Activated CD8-positive, alpha-beta memory T cell treated with anti-CD3 and anti-CD28 coated beads, Interleukin-2, amount 50 U/mL, for 4 hours (primary cell): ENCODE measurements around the gene PER2.
"Not testable (repeated sequence)": the region's sequence is repeated elsewhere in the genome, so short reads cannot be mapped to it uniquely, and the experiment has no call there.

ENCODE experiments used
- DNase-seq: peaks from one replicate; pipeline ENCODE4 v3.0.0-alpha.2; 2020

Gene PER2

DNA sequence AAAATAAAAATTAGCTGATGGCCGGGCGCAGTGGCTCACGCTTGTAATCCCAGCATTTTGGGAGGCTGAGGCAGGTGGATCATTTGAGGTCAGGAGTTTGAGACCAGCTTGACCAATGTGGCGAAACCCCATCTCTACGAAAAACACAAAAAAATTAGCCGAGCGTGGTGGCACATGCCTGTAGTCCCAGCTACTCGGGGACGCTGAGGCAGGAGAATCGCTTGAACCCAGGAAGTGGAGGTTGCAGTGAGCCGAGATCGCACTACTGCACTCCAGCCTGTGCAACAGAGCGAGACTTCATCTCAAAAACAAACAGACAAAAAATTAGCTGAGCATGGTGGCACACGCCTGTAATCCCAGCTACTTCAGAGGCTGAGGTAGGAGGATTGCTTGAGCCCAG lies 22.3 kb upstream of the PER2 start:
- DNase-seq, result not testable (repeated sequence)

DNA sequence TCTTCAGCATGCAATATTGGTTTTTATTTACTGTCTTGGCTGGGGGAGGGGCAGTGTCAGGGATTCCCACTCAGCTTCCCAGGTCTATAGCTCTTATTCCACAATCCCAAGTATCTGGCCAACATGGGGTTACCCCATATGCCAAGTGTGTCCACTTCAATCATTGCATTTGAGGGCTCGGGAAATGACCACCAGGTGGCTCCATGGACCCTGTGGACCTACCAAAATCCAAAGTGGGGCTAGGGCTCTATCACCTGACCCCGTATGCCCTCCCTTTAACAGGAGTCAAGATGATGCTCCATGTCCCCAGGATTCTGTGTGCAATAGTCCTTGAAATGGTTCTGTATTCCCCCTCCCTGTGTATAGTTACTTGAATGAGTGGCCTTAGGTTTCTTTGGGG lies 19.8 kb upstream of the PER2 start:
- no peak for DNase-seq

DNA sequence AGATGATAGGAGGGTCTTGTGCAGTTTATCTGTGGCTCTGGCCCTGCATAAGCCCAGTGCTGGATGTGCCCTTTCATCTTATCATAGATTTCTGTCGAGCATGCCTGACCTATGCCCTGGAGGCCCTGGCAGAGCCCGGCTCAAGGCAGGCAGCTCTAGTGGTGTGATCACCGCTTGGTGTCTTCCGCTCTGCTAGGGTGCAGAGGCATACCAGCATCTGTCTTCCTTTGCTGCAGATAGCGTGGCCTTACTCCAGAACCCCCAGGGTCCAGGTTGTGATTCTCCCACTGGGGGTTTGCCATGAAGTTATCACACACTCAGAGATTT lies 18.2 kb upstream of the PER2 start:
- no peak for DNase-seq

DNA sequence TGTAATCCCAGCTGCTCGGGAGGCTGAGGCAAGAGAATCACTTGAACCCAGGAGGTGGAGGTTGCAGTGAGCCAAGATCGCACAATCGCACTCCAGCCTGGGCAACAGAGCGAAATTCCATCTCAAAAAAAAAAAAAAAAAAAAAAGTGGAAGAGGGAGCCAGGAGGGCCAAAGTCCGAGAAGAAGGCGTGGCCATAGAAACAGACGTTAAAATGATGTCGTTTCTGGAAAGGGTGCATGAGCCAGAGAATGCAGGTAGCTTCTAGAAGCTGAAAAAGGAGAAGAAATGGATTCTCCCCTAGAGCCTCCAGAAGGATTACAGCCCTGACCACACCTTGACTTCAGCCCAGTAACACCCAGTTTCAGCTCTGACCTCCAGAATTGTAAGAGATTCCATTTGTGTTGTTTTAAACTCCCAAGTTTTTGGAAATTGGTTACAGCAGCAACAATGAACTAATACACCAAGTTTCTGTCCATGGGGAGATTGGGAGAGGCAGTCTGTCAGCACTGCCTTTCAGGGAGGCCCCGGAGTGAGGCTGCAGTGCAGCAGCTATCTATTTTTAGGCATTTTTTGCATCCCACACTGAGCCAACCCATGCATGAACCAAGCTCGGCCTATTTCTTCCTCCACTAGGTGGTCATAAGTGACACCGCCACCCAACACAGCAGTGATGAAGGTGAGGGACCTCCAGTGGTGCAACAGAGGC lies 17.7 kb upstream of the PER2 start:
- no peak for DNase-seq

DNA sequence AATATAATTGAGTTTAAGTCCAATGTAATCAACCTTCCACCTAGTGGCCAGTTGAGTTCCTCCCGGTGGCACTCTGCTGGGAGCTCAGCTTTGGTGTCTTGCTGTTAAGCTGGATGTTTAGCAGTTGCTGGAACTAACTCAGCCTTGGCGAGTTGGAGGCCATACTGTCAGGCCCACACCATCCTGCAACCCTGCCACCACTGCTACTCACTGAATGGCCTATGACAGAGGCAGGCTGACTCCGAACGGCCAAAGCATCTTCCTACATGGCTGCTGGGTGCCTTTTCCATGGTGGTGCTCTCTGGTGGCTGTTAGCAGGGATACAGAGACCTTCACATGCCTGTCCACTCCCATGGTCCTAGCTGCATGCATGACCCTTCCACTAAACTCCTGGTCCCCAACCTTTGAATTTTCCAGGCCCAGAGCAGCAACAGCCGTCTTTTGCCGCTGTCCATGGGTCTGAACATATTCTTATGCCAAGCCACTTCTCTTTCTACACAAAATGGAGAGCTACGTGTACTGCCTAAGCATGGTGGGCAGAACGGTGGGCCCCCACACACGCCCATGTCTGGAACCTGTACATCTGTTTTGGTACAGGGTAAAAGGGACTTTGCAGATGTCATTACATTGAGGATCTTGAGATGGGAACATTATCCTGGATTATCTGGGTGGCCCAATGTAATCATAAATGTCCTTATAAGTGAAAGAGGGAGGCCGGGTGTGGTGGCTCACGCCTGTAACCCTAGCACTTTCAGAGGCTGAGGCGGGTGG lies 16.9 kb upstream of the PER2 start:
- no peak for DNase-seq

DNA sequence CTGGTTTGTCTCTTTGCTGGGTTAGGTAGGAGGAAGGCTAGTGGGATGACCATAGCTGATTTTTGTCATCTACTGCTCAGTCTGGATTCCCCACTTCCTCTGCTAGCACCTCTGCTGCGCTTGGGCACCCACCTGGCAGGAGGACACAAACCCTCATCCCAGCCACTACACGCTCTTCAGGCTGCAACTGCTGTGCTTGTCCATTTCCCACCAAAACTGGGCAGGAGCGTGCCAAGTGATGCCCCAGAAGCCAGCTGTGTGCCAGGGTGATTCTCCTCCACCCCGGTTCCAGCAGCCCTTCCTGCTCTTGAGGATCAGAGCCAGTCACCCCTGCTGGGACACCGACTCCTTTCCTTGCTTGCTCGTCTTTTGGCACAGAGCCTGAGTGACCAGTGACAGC lies 15.7 kb upstream of the PER2 start:
- DNase-seq, result no peak

DNA sequence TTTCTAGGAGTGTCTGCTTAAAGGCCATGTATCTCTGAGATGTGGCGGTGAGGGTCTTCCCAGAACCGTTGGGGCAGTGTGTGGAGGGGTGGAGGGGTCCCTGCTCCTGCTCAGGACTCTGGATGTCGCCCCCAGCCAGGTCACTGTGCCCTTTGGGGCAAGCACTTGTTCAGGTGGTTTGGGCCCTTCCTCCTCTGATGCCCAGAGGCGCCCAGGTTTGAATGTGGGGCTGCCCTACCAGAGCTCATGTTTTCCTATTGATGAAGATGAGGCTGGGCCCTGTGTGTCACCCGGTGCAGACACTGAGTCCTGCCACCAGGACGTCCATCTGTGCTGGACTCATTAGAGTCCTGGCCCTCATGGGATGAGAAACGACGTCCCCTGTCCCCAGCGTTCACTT lies 14.3 kb upstream of the PER2 start:
- DNase-seq, result no peak

DNA sequence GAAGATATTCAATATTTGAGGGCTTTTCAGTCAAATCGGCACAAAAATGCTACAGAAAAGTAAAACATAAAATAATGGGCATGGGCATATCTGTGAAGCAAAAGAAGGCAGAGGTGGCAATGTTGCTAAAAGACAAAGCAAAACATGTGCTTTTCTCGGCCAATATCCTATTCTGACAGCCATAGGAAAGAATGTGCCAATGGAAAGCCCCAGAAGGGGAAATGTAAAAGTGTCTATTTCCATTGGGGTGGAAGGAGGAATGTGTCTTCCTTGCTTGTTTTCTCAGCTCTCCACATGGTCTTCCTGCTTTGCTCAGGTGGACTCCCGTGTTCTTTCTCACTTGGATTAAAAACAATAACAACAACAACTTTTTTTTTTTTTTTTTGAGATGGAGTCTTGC lies 13.7 kb upstream of the PER2 start:
- no peak for DNase-seq

DNA sequence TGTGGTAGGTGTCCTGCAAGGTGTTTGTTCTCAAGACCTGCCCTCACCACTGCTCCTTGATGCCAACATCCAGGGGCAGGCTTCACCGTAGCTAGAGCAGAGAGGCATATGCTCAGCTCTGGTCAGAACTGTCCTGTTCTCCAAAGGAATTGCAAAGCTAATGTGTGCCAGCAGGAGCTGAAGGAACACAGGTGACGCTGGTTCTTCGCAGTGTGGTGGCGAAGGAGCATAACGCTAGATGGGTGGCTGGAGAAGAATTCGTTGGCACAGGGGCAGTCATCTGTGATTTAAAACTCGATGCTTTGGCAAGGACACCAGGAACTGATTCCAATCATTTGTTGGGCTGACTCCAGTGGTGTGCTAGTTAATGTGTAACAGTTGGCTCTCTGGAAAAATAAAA lies 11.4 kb upstream of the PER2 start:
- no peak for DNase-seq

DNA sequence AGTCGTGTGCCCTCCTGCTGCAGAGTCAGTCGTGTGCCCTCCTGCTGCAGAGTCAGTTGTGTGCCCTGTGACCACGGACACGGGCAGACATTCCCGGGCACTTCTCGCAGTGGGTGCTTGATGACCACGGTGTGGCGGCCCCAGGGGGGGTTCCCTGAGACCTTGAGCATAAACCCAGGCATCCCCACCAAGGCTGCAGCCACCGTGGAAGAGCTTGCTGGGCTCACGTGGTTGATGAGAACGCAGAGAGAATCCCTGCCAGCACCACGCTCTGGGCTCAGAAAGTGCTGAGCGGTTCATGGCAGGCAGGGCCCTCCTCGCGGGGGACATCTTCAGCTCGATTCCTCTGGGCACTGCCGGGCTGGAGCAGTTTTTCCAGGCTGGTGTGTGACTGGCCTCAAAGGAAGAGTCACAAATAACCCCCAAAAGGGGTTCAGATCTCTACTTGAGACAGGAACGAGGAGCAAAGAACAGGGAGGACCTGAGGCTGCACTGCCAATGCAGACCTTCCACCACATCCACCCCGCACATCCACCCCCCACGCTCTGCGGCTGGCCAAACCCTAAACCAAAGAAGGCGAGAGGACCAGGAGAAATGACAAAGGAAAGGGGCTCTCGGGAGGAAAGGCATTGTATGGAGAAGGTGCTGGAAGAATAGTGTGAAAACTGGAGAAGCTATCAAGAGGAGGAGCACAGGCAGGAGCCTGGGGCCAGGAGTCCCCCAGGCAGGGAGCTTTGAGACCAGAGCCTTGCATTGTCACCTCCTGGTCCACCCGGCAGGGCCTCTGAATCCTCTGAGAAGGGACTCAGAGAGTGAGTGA lies 8.4 kb upstream of the PER2 start:
- DNase-seq, result no peak

DNA sequence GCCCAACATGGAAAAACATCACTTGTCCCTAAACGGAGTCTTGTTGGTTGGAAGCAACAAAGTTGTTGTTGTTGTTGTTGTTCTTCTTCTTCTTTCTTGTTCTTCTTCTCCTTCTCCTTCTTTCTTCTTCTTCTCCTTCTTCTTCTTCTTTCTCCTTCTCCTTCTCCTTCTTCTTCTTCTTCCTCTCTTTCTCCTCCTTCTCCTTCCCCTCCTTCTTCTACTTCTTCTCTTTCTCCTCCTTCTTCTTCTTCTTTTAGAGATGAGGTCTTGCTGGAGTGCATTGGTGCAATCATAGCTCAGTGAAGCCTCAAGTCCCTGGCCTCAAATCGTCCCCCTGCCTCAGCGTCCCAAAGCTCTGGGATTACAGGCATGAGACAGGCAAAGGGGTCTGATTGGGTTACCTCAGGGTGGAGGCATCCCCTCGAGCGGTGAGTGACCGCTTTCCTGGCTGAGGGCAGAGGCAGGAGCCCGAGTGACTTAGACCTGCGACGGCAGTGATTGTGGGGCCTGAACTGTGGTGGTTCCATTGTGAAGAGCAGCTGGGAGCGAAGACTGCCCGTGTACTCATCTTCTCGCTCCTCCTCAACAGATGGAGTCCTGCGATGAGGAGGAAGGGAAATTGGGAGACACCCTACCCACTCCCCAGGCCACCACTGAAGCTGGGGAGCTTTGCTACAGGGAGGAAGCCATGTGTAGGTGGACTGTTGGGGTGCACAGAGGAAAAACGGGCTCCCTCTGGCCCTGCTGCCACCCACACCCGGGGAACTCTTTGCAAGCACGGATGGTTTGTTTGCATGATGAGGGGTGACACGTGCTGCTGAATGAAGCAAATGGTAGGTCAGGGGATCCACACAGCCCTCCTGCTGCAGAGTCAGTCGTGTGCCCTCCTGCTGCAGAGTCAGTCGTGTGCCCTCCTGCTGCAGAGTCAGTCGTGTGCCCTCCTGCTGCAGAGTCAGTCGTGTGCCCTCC lies 7.0 kb upstream of the PER2 start:
- no peak for DNase-seq

DNA sequence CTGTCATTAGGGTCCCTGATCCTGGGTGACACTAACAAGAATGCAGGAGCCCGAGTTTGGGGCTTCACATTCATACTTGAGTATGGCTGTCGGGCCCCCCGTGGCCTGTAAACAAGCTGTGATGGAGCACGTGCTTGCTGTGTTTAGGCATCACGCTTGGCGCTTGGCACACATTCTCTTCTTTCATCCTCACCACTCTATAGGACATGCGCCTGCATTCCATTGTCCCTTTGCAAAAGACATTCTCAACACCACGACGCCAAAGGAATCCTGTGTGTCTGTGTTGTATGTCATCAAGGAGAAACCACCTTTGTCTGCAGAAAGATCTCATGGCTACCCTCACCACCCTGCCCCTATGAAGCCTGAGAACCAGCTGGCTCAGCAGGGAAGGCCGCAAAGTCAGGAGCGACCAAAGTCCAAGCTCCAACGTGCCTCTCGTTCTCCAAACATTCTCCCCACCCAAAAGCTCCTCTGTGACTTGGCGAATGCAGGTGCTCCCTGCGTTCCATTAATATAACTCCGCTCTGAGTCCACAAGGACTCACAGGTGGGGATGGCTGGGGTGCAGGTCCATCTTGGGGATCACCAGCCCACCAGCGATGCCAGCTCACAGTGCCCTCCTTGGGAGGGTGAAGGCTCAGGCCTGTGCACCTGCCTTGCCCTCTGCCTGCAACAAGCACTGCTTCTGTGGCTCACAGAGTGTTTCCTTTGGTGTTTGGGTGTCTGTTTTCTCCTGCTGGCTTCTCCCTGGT lies 6.2 kb upstream of the PER2 start:
- no peak for DNase-seq

DNA sequence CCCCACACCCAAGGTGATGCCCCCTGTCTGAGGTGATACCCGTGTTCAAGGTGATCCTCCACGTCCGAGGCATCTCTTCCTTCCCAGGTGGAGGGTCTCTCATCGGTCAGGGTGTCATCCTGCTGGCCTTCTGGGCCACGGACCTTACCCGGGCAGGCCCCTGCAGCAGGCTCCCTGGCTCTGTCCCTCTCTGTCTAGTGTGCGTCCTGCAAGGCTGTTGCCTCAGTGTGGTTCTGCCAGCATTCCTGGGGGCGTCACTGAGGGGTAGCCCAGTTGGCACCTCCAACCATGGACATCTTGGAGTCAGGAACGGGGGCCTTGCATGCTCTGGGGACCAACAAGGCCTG lies 5.6 kb upstream of the PER2 start:
- no peak for DNase-seq

DNA sequence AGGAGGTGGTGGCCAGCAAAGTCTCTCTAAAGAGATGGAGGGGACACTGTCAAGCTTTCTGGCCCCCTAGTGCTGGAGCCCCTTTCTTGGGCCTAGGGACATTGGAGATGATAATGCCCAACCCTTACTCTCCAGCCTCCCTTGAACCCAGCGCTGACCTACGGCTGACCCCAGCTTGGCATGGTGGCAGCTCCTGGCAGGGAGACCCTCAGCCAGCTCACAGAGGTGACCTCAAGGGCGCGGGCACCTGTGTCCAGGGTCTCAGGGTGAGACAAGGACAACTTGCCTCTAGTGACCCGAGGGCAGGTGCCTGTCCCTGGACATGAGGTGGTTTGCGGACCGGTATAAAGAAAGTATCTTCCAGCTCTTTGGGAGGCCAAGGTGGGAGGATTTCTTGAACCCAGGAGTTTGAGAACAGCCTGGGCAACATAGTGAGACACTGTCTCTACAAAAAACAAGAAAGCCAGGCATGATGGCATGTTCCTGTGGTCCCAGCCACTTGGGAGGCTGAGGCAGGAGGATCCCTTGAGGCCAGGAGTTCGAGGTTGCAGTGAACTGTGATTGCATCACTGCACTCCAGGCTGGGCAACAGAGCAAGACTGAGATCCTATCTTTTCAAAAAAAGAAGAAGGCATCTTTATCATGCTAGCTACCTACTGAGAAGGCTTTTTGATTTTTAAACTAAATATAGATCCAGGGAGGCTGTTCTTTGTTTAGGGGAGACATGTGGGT lies 3.3 kb upstream of the PER2 start:
- no peak for DNase-seq

DNA sequence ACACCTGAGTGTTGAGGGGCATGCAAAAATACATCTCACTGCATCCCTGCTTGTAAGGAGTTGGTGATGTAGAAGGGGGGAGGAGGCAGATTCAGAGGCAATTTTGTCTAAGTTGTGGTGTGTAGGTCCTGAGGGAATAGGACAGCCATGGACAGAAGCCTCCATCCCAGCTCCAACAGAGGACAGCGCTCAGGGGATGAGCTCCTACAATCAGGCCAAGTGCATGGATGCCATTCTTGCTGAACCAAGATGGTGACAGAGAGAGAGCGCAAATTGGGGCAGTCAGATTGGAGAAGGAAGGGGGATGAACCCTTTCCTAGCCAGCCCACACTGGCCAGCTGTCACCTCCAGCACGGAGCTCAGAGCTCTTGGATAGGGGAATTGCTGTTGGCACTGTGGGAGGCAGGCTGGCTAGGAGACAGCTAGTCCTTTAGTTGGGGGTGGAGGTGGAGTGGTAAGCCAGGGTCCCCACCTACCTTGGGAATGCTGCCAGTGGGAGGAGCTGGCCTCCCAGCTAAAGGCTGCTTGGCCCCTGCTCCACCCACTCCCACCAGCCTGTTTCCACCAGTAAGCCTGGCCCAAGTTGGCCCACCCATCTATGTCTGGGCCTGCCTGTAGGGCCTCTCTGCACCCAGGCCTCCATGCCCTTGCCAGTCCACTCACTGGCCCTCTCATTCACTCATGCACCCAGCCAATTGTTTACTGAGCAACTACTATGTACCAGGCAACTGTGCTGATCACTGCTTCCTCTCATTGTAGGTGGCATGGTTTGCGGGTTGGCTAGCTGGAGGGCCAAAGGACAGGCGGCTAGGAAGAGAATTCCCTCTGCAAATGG lies 2.5 kb upstream of the PER2 start:
- no peak for DNase-seq

DNA sequence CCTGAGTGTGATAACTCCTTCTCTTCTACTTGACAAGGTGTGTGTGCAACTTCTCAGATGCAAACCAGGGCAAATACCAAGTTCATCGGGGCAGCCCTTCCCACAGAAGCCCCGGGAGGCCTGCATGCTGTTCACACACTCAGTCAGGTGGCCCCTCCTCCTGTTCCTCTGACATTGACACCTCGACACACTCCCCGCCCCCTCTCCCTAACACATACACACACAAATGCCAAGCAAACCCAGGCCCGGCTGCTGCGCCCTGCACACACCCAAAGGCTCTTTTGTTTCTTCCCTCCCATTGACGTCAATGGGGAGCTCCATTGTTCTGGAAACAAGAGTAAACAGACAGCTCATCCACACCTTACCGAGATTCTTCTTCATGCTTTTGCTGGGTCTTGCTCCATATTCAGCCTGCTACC lies 1.7 kb upstream of the PER2 start:
- DNase-seq, result peak; percentile 57

DNA sequence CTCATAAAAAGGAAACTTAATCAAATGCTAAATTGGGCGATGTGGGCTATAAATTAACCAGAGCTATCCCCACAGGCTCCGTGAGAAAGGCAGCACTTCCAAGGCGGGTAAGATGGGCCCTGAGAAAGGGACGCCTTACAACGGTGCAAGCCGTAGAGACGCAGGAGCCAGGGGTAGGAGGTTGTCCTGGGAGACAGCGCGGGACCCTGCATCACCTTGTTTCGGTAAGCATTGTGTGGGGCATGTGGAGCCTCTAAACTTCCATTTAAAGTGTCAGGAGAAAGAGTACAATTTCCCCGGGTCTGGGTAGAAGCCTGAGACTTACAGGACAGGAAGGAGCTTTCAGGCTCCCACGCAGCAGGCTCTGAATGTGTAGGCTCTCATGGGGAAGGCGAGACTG lies 1.2 kb upstream of the PER2 start:
- no peak for DNase-seq

DNA sequence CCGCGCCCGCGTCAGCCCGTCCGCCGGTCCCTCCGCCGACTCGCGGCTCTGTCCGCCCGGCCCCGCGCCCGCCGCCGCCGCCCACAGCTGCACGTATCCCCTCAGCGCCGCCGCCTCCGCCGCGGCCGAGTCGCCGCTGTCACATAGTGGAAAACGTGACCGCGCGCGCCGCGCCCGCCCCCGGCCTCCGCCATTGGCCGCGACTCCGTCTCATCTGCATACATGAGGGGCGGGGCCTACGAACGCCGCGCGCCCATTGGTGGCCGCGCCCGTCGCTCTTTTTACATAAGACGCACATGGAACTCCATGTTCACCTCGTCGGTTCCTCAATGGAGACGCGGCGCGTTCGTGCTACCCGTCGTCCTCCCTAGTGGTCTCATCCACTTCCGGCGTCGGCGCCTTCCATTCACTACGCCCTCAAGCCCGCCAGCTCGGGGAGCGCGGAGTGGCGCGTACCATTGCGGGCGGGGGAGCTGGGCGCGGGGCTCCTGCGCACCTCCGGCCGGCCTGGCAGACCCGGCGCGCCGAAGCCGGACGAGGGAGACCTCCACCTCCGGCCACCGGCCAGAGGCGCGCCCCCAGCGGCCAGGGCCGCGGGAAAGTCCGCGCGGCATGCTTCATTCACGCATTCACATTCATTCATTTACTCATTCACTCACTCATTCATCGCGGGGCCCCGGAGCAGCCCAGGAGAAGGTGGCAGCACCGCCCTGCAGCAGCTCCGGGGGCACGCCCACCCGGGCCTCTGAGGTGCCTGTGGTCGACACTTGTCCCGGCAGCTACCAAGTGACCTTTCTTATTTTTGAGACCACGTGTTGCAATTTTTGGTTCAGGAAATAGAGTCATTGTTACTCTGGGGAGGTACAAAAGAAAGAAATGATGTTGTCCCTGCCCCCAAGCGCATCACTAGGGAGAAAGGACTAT lies 502 bp upstream of the PER2 start:
- DNase-seq, result peak; percentile 98

DNA sequence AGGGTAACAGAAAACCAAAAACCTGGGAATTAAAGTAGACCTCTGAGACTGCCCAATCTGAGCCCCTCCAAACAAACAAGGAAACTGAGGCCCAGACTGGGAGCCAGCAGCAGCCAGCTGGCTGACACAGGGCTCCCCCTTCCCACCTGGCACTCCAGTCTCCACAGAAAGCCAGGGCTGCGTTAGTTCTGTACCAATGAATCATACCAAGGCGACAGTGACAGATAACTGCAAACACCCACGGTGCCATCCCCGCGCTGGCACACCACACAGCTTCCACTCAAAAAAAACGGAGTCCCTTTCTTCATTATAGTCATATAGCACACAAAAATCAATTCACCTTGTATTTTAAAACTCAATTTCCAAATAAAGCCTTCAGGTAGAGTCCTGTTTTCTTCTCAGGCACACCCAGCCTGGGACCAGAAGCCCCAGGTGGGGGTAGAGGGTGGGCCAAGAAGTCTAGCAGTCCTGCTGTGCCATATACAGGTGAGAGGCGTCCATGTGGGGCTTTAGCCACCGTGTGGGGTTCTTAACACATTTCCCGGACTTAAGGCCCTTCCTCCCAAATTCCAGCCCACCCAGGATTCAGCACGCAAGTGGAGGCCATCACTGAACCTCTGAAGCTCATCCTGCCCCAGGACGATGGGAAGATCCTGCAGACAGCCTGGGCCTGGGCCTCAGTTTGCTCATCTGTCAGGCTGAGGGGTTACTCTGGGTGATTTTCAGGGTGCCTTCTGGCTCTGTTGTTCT lies 1.2 kb downstream of the PER2 start:
- no peak for DNase-seq
